GM12892 (cell line): ENCODE measurements around the gene CALCOCO2.

Source experiments
- POLR2A ChIP-seq: IDR thresholded peaks from 2 replicates; pipeline ENCODE4 v1.6.1; 2011; ENCODE audit warnings: low read depth, low read length, control low read depth
- POLR2AphosphoS5 ChIP-seq: IDR thresholded peaks from 2 replicates; pipeline ENCODE4 v1.6.1; 2011; ENCODE audit warnings: low read depth, low read length, control low read depth

DNA sequence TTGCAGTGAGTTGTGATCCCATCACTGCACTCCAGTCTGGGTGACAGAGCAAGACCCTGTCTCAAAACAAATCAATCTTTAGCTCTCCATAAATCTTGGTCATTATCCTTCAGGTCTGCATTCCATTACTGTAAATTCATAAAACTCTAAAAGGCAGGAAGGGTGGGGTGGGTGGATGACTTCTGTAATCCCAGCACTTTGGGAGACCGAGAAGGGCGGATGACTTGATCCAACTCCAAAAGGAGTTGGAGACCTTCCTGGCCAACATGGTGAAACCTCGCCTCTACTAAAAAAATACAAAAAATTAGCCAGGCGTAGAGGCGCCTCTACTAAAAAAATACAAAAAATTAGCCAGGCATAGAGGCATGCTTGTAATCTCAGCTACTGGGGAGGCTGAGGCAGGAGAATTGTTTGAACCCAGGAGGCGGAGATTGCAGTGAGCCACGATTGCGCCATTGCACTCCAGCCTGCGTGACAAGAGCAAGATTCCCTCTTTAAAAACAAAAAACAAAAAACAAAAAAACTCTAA is 75.2 kb downstream of the CALCOCO2 start:
- no peak for TF ChIP-seq POLR2A
- TF ChIP-seq POLR2AphosphoS5 = no peak
